IPS-18a (cell line): ENCODE measurements around the gene PHLDA2.

Source experiments
- H3K27ac ChIP-seq: one replicate; pipeline ENCODE4 v1.5.1; 2013; ENCODE audit warnings: low read length
- H3K27me3 ChIP-seq: one replicate; pipeline ENCODE4 v1.6.1; 2013; ENCODE audit warnings: mild to moderate bottlenecking, low read length; ENCODE audit not compliant: control insufficient read depth, insufficient read depth
- H3K36me3 ChIP-seq: one replicate; pipeline ENCODE4 v1.6.1; 2013; ENCODE audit warnings: low read depth, low read length; ENCODE audit not compliant: control insufficient read depth
- H3K4me1 ChIP-seq: one replicate; pipeline ENCODE4 v1.6.1; 2013; ENCODE audit warnings: low read depth, low read length; ENCODE audit not compliant: control insufficient read depth
- H3K4me3 ChIP-seq: one replicate; pipeline ENCODE4 v1.5.1; 2013; ENCODE audit warnings: low read length
- H3K9ac ChIP-seq: one replicate; pipeline ENCODE4 v1.6.1; 2013; ENCODE audit warnings: mild to moderate bottlenecking, low read length, moderate library complexity
- H3K9me3 ChIP-seq: one replicate; pipeline ENCODE4 v1.6.1; 2013; ENCODE audit warnings: low read depth, low read length; ENCODE audit not compliant: control insufficient read depth

PHLDA2 gene

GRCh38 chr11:2888266-2888968, 40.8 kb downstream of the PHLDA2 start:
- peaks cover 24% of the 10 kb centered on the region for H3K4me1 ChIP-seq
- no peaks in the 10 kb centered on the region for H3K9me3 ChIP-seq
- H3K4me3 ChIP-seq, result no peak overlapping the region
- H3K9ac ChIP-seq, result no peak overlapping the region
- H3K36me3 ChIP-seq, result no peaks in the 10 kb centered on the region
- no peak overlapping the region for H3K27ac ChIP-seq
- H3K27me3 ChIP-seq, result peaks cover 41% of the 10 kb centered on the region

- Histone ChIP-seq H3K9ac (no peak overlapping the region), H3K36me3 (no peaks in the 10 kb centered on the region), H3K4me1 (peaks cover 27% of the 10 kb centered on the region), H3K27me3 (peaks cover 49% of the 10 kb centered on the region), H3K27ac (no peak overlapping the region), H3K9me3 (no peaks in the 10 kb centered on the region), H3K4me3 (no peak overlapping the region)
These were observed 41.6 kb downstream of the PHLDA2 start for GRCh38 chr11:2887515-2888195.

GRCh38 chr11:2886936-2887335, 42.3 kb downstream of the PHLDA2 start:
- peaks cover 27% of the 10 kb centered on the region for H3K4me1 ChIP-seq
- H3K27me3 ChIP-seq, result peaks cover 56% of the 10 kb centered on the region
- no peaks in the 10 kb centered on the region for H3K36me3 ChIP-seq
- no peak overlapping the region for H3K27ac ChIP-seq
- H3K4me3 ChIP-seq, result no peak overlapping the region
- H3K9ac ChIP-seq, result no peak overlapping the region
- H3K9me3 ChIP-seq, result no peaks in the 10 kb centered on the region

DNA sequence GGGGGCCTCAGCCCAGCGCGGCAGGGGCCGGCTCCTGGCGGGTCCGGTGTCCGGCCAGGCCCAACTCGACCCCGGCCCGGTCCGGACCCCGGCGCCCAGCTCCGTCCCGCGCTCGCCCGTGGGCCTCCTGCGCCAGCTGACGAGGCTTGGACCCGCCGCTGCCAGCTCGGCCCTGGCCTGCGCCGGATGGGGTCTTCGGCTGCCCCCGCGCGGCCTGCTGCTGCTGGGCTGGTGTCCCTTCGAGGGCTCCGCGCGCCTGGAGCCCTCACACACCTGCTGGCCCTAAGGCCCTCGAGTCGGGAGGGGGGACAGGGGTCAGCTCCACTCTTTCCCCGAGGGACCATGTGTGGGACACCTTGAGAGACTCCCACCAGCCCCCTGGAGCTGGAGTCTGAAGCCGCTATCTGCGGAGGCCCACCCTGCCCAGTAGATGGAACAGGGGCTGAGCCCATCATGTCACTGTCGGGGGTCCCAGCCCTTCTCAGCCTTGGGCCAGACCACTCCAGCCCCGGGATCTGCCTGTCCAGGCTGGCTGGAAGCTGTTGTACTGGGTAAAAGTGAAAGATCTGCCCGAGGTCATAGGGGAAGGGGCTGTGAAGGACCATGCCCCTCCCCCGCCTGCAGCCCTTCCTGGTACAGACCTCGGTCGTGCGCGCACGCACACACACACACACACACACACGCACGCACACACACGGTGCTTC, 42.9 kb downstream of the PHLDA2 start:
- H3K36me3 ChIP-seq, result no peaks in the 10 kb centered on the region
- H3K27ac ChIP-seq, result no peak overlapping the region
- H3K4me1 ChIP-seq, result peaks cover 21% of the 10 kb centered on the region
- H3K4me3 ChIP-seq, result peak overlapping the region; percentile 33
- no peak overlapping the region for H3K9ac ChIP-seq
- H3K27me3 ChIP-seq, result peaks cover 62% of the 10 kb centered on the region
- no peaks in the 10 kb centered on the region for H3K9me3 ChIP-seq

GRCh38 chr11:2885678-2886081, 43.5 kb downstream of the PHLDA2 start, which contains the start of gene CDKN1C:
Gene CDKN1C (minus strand): TSS chr11:2885775. CDS start chr11:2885456, 319 bp downstream.
- Histone ChIP-seq H3K4me3 (peak within 1 kb of the TSS; percentile 71), H3K9ac (peak within 1 kb of the TSS; percentile 54), H3K9me3 (no peaks in the 10 kb centered on the region), H3K4me1 (peaks cover 18% of the 10 kb centered on the region), H3K27me3 (peaks cover 68% of the 10 kb centered on the region), H3K36me3 (no peaks in the 10 kb centered on the region), H3K27ac (no peak within 1 kb of the TSS)

DNA sequence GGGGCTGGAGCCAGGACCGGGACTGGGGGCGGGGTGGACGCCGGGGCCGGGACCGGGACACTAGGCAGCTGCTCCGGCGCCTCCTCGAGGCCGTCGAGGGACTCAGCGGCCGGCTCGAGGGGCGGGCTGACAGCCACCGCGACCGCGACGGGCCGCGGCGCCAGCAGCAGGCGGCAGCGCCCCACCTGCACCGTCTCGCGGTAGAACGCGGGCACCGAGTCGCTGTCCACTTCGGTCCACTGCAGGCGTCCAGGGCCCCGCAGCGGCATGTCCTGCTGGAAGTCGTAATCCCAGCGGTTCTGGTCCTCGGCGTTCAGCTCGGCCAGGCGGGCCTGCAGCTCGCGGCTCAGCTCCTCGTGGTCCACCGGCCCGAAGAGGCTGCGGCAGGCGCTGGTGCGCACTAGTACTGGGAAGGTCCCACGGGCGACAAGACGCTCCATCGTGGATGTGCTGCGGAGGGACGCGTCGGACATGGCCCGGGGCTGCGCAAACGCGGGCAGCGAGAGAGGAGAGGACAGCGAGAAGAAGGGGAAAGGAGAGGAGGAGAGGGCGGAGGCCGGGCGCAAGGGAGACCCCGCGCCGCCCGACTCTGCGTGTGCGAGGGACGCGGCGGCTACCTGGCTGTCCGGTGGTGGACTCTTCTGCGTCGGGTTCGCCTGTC, 44.1 kb downstream of the PHLDA2 start:
- no peaks in the 10 kb centered on the region for H3K36me3 ChIP-seq
- H3K4me3 ChIP-seq, result peak overlapping the region; percentile 71
- H3K27ac ChIP-seq, result no peak overlapping the region
- peaks cover 18% of the 10 kb centered on the region for H3K4me1 ChIP-seq
- peaks cover 74% of the 10 kb centered on the region for H3K27me3 ChIP-seq
- H3K9me3 ChIP-seq, result no peaks in the 10 kb centered on the region
- peak overlapping the region; percentile 54 for H3K9ac ChIP-seq

DNA sequence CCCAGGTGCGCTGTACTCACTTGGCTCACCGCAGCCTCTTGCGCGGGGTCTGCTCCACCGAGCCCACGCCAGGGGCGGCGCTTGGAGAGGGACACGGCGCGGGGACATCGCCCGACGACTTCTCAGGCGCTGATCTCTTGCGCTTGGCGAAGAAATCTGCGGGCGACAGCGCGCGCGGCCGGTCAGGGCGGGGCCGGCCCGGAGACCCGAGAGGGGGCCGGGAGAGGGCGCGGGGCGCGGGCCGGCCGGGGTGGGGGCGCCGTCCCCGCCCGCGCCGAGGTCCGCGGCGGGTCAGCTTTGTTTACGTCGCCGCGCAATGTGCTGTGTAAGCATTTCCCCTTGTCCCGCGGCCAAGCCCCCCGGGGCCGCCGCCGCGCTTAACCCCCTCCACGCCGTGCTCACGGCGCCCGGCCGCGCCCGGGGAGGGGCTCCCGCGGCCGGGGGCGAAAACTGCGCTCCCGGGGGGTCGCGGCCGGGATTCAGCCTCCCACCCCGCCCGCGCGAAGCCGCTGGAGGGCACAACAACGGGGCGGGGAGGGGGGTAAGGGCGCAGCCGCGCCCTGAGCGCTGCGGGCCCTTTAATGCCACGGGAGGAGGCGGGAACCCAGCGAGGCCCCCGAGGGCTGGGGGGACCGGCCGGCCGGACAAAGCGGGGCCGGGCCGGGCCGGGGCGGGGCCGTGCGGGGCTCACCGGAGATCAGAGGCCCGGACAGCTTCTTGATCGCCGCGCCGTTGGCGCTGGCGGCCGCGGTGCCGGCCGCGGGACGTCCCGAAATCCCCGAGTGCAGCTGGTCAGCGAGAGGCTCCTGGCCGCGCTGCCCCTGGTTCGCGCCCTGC, 45.0 kb downstream of the PHLDA2 start:
- Histone ChIP-seq H3K4me3 (peak overlapping the region; percentile 57), H3K4me1 (peaks cover 18% of the 10 kb centered on the region), H3K36me3 (no peaks in the 10 kb centered on the region), H3K27me3 (peaks cover 77% of the 10 kb centered on the region), H3K9ac (peak overlapping the region; percentile 42), H3K27ac (no peak overlapping the region), H3K9me3 (no peaks in the 10 kb centered on the region)

- Histone ChIP-seq H3K9ac (peak overlapping the region; percentile 22), H3K9me3 (no peaks in the 10 kb centered on the region), H3K27me3 (peaks cover 79% of the 10 kb centered on the region), H3K4me1 (peaks cover 18% of the 10 kb centered on the region), H3K4me3 (peak overlapping the region; percentile 57), H3K36me3 (no peaks in the 10 kb centered on the region), H3K27ac (no peak overlapping the region)
These were observed 45.6 kb downstream of the PHLDA2 start for GRCh38 chr11:2883640-2883978.

DNA sequence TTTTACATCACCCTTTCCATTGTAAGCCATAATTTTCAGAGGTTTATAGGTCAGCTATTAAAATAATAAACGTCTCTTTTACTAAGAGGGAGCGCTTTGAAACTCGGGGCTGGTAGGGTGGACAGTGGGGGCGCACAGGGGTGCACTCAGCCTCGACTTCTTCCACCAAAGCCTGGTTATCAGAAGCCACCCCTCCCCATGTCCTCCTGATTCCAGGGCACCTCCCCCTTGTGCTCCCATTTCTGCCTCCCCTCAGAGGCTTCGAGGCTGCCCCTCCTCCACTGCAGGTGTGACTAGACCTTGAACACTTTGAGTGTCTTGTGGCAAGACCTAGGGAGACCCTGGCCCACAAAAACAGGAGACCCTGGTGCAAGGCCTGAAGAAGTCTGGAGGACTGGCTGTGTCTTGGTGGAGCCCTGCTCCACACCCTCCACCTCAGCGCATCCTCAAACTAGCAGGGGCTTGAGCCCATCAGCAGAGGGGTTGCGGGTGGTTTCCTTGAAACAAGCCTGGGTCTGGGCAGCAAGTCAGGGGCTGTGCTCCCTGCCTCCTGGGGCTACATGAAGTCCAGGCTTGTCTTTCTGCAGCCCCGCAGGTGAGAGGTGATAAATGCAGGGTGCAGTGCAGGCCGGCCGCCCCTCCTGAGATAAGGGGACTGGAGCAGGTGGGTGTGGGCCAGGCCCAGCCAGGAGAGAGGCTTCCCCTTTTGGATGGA, 46.7 kb downstream of the PHLDA2 start:
- no peak overlapping the region for H3K27ac ChIP-seq
- no peak overlapping the region for H3K9ac ChIP-seq
- H3K9me3 ChIP-seq, result no peaks in the 10 kb centered on the region
- peaks cover 75% of the 10 kb centered on the region for H3K27me3 ChIP-seq
- H3K36me3 ChIP-seq, result no peaks in the 10 kb centered on the region
- H3K4me3 ChIP-seq, result peak overlapping the region; percentile 30
- H3K4me1 ChIP-seq, result peaks cover 18% of the 10 kb centered on the region

DNA sequence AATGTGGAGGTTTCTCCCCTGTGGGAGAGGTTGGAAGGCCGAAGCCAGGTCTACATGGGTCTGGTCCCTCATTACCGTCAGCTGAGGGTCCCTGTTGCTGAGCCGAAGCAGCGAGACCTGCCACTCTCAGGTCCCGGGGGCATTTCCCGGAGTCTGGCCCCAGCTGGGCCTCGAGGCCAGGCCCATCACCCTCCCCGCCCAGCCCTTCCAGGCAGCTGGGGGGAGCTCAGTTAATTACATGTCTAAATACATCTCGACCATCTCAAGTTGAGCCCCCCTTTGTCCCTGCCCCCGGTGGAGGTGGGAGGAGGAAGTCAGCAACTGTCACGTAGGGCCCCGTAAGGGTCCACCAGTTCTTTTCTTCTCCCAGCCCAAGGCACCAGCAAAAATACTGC, 47.2 kb downstream of the PHLDA2 start:
- H3K36me3 ChIP-seq, result no peaks in the 10 kb centered on the region
- peaks cover 15% of the 10 kb centered on the region for H3K4me1 ChIP-seq
- H3K9ac ChIP-seq, result no peak overlapping the region
- H3K4me3 ChIP-seq, result no peak overlapping the region
- peaks cover 70% of the 10 kb centered on the region for H3K27me3 ChIP-seq
- H3K9me3 ChIP-seq, result no peaks in the 10 kb centered on the region
- H3K27ac ChIP-seq, result no peak overlapping the region
